Measurements from ENCODE around the gene PRKCB.

- TF ChIP-seq CTCF (IDR thresholded peaks at IDR 0.05; ENCODE audit: low read depth, low read length, missing input control): no peak
- no peak for TF ChIP-seq JUND (IDR thresholded peaks at IDR 0.05)
- TF ChIP-seq TAF1 (conservative IDR thresholded peaks at IDR 0.05): no peak
- no peak for TF ChIP-seq EGR1 (IDR thresholded peaks at IDR 0.05; ENCODE audit: low read depth in 2 of 2)
- no peak for TF ChIP-seq ZBTB33 (IDR thresholded peaks at IDR 0.05)
- no peak for TF ChIP-seq REST (IDR thresholded peaks at IDR 0.05)
- TF ChIP-seq RXRA (IDR thresholded peaks at IDR 0.05): no peak
- TF ChIP-seq YY1 (IDR thresholded peaks at IDR 0.05): no peak
- no peak for TF ChIP-seq RAD21 (IDR thresholded peaks at IDR 0.05)
These were observed 93.5 kb downstream of the PRKCB start for GRCh38 chr16:23929237-23929636.
